Activated naive CD4-positive, alpha-beta T cell treated with Interleukin-2 at 50 U/mL for 16 hours (primary cell): ENCODE data around the gene DNAJC6.
"Not testable (repeated sequence)": the region's sequence is repeated elsewhere in the genome, so short reads cannot be mapped to it uniquely, and the experiment has no call there.

ENCODE experiments used
- DNase-seq: peaks from one replicate; pipeline ENCODE4 v3.0.0-alpha.2; 2020

The DNAJC6 gene

GRCh38 chr1:65309304-65310077, at the start of gene DNAJC6:
Gene DNAJC6 (plus strand): TSS chr1:65309543. CDS start chr1:65309746, 203 bp downstream.
- peak; percentile 45 for DNase-seq

- DNase-seq: no peak
These were observed 49.5 kb upstream of the DNAJC6 start for GRCh38 chr1:65259816-65260215.

GRCh38 chr1:65260851-65261473, 48.4 kb upstream of the DNAJC6 start:
- no peak for DNase-seq

DNA sequence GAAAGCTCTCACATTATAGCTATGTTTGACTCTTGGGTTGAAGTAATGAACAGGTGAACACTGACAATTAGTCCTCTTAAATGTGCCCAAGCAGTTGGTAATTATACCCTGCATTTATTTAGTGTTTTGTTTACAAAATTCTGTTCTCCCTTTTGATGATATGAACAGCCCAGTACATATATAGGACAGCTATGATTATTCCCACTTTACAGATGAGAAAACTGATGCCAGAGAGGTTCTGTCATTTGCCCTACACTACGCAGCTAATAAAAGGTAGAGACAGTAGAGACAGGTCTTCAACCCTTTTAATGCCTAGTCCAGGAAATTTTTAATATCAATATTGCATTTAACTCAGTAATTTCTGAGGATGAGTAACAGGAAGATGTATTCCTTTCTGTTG, 46.1 kb upstream of the DNAJC6 start:
- DNase-seq: no peak

DNA sequence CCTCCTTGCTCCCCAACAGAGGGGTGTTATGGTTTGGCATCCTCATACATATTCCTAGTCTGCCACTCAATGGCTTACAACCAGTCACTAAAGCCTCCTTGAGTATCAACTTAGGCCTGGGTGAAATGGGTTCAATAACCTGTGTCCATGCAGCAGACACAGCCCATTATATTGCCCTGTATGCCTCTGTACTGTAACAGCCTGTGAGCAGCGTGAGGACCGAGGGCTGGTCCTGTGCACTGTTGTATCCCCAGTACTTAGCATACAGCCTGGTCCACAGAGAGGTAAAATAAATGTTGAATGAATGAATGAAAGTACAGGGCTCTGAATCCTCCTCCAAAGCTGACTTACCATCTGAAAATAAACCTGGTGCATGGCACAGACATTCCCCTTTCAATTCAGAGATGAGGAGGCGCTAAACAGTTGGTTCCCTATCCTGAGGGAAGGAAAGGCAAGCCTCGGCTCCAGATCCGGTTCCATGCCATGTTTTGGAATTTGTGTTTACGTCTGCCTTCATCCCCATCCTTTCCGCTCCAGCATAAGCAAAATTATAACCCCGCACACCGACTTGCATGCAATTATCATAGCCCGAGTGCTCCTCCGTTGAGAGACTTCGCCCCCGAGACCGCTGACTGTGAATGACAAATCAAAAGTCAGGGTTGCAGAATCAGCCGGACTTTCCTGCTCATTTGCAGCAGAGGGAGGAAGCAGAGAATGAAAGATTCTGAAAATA, 45.0 kb upstream of the DNAJC6 start:
- no peak for DNase-seq

GRCh38 chr1:65265296-65265650, 44.1 kb upstream of the DNAJC6 start:
- DNase-seq: no peak

- DNase-seq: peak; percentile 23
These were observed 43.5 kb upstream of the DNAJC6 start for GRCh38 chr1:65265651-65266351.

GRCh38 chr1:65266476-65266875, 42.9 kb upstream of the DNAJC6 start:
- DNase-seq: no peak

DNA sequence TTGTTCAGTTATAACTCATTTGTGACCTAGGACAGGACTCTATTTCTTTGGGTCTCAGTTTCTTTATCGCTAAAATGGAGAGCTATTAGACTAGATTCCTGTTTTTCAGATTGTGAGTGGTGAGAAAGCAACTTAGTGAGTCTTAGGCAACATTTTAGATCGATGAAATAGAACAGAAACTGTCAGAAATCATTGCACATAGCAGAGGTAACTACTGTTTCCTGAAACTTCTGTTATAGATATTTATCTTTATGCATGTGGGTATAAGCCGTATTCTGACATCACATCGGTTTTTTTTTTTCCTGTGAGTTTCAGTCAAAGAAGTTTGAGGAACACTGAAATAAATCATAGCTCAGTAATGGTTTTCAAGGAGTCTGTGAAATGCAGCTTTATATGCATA, 42.1 kb upstream of the DNAJC6 start:
- DNase-seq: no peak

GRCh38 chr1:65267683-65268082, 41.7 kb upstream of the DNAJC6 start:
- no peak for DNase-seq

DNA sequence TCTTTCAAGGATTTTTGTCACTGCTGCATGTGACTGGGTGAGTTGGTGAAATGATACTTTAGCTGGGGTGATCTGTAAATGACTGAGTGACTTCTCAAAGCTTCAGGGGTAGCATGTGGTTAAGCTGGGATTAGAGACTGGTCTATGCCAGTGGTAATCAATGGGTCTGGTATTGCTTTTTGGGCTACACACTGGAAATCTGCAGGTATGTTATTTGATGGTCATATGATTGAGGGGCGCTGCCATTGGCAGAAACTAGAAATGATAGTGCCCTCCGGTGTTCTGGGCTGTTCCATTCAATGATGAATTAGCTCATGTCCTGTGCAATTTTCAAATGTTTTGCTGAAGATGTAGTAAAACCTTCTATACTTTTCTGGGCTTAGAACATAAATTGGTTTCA, 39.7 kb upstream of the DNAJC6 start:
- DNase-seq: no peak

DNA sequence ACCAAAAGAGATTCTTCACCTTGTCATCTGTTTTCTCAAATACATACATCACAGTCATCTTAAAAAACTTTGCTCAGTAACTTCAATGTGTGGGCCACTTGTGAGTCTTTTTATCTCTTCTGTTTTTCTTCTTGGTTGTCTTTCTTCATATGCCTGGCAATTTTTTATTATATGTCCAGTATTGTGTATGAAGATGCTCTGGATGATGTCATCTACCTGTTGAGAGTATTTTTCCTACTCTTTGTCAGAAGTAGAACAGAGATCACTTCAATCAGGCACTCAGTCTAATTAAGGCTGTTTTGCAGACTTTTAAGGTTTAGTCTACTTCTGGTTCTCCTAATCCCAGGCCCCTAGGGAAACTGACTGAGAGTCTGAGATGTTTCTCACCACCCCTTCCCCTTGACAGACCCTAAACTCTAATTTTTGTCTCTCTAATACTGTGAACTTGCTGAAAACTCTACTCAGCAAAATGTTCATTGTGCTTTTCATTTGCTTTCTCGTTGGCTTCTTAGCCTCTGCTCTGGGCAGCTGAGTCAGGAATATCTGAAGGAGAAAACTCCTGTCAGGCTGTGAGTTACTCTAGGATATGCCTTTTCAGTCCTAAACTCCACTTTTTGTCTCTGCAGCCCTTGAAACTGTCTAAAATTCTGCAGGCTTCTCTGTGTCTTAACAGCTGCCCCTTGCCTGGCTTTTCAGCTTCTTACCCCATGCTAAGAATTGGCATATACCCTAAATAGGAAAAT, 33.0 kb upstream of the DNAJC6 start:
- no peak for DNase-seq

DNA sequence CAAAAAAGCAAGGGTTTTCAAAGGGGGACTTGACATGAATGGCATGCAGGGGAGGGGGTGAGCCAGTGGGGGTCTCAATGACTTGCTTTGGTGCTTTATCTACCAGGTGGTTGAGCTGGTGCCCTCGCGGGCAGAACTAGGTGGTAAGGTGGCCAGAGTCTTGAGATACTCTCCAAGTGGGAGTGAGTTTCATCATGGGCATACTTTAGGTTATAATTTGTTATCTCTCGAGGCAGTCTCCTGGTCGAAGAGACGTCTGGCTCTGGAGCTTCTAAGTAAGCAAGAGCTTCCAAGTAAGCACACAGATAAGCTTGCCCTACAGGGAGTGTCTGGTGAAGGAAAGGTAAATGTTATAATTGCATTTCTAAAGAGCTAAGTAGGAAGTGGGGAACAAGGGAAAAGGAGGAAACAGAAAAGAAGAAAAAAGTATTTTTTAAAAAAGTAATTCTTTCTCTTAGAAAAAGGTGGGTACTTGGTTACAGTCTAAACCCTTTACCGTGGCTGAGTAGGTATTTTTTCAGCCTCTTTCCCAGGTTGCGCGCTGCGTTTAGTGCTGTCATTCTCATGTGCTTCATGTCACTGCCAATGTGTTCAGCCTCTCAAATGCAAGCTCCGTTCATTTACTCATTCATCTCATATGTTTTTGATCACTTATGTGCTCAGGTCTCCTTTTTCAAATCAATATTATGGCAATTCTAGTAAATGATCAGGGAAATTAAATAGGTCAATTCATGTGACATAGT, 31.6 kb upstream of the DNAJC6 start:
- no peak for DNase-seq

DNA sequence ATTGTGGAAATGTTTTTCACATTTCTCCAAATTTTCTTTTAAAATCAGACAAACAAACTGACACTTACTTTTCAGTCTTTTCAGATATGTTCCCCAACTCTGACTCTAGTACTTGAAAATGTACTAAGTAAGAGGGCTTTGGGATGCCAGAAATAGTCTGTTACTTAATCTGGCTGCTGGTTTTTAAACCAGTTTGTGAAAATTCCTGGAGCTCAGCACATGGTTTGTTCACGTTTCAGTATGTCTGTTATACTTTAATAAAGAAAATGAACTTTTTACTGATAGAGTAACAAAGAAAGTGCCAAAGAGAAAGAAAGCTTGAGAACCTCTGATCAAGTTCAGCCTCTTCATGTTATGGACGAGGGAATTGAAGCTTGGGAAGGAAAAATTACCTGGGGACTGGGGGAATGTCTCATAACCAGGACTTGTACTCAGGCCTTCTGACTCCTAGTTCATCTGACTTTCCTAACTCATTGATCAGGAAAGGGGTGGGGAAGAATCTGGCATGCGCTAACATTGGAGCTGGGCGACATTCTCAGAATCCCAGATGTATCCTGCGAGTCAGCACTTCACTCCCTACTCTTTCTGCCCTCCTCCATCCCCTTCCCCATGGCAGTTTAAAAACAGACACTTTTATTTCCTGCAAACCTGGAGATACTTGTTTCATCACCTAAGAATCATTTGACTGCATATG, 30.8 kb upstream of the DNAJC6 start:
- no peak for DNase-seq

DNA sequence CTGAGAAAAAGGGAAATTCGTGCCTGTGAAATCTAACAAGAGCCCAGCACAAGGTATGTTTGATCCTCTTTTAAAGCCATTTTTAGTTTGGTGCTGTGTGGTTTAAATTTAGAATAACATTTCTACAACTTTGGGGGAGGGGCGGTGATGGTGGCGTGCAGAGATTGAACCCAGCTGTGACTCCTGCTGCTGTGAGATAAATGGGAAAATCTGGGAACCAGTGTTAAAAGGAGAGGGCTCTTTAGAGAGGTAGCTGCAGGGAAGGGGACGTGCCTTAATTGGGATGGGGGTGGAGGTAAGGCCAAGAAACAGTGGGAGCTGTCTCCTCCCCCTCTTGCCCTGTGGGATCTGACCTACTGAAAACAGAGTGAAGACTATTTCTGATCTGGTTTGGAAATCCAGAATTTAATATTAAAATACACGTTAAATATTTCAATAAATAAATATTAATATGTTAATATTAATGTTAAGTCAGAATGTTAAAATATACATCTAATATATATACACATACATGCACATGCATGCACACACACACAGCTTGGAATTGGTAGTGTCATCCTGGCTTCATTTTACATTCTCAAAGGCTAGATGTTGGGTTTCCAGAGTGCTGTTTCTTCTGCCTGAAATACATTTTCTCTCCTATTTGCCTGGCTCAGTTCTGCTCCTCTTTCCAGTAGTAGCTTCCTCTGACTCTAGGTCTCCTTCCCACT, 30.1 kb upstream of the DNAJC6 start:
- no peak for DNase-seq

GRCh38 chr1:65281846-65282245, 27.5 kb upstream of the DNAJC6 start:
- DNase-seq: no peak

GRCh38 chr1:65284229-65284628, 25.1 kb upstream of the DNAJC6 start:
- DNase-seq: no peak

DNA sequence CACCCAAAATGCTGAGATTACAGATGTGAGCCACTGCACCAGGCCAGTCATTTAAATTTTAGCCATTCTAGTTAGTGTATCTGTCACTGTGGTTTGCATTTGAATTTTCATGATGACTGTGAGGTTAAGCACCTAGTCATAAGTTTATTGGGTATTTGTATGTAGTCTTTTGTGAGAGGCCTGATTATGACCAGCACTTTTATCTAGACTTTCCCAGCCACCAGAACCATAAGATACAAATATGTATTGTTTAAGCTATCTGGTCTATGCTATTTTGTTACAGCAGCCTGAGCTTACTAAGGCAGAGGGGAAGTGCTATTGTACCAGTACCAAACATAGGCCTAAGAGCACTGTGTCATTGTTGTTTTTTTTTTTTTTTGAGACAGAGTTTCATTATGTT, 19.9 kb upstream of the DNAJC6 start:
- DNase-seq: no peak

DNA sequence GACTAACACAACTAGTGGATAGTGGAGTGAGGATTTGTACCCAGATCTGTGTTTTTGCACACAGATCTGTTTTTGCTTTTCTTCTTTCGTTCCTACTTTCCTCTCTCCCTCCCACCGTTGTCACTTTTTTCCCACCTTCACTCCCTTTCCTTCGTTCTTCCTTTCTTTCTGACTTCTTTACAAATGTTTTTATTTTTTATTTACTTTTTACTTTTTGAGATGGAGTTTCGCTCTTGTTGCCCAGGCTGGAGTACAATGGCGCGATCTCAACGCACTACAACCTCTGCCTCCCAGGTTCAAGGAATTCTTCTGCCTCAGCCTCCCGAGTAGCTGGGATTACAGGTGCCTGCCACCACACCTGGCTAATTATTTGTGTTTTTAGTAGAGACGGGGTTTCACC, 17.5 kb upstream of the DNAJC6 start:
- not testable (repeated sequence) for DNase-seq

DNA sequence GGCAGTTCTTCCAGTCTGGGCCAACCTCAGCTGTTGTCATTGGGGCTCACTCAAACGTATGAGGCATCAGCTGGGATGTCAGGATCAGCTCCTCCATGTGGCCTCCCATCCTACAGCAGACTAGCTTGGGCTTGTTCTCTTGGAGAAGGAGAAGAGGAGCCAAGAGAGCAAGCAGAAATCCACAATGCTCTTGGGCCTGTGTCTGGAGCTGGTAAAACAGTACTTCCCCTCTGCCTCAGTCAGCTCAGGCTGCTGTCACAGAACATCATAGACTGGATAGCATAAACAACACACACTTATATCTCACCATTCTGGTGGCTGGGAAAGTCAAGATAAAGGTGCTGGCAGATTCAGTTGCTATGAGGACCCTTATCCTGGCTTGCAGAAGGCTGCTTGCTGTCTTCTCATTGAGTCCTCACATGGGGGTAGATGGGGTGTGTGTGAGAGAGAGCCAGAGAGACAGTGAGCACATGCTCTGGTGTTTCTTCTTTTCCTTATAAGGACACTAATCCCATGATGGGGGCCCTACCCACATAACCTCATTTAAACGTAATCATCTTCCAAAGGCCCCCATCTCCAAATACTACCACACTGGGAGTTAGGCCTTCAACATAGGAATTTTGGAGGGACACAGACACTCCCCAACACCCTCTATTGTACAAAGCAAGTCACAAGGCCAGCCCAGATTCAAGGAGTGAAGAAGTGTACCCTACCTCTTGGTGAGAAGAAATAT, 16.3 kb upstream of the DNAJC6 start:
- no peak for DNase-seq
